Left lung (tissue), 10 donors: ENCODE measurements around the gene KMT2C. TPM values are rescaled to one million over a fixed set of nuclear protein-coding genes. Genes with fewer than 3 reads are reported as not detected.
A peak's percentile ranks its signal among the peaks of the same experiment; 100 is the strongest.
"Not testable (repeated sequence)": the region's sequence is repeated elsewhere in the genome, so short reads cannot be mapped to it uniquely, and the experiment has no call there.

Experiments used
- ATAC-seq: fragments of 200-7000 bp; cut with Tn5 transposase; one replicate; pipeline ENCODE4 v1.9.1; 2020; ENCODE audit warnings: moderate library complexity
- DNase-seq, 4 donors: peaks; one replicate each; pipeline ENCODE4 v3.0.0-alpha.2; 2013 to 2020
- H3K27ac ChIP-seq, 2 donors: fragments of 200-600 bp; sonication (generic) in 1 of 2; one replicate each; pipeline versions ENCODE4 v1.5.0 to v1.8.0; 2020 to 2021
- H3K27me3 ChIP-seq, 2 donors: fragments of 200-600 bp; sonication (generic) in 1 of 2; one replicate each; pipeline versions ENCODE4 v1.5.0 to v1.8.0; 2020 to 2021
- H3K36me3 ChIP-seq, 2 donors: fragments of 200-600 bp; sonication (generic) in 1 of 2; one replicate each; pipeline versions ENCODE4 v1.5.0 to v1.8.0; 2020 to 2021
- H3K4me1 ChIP-seq, 2 donors: fragments of 200-600 bp; one replicate each; pipeline ENCODE4 v1.8.0; 2021
- H3K4me3 ChIP-seq, 2 donors: fragments of 200-600 bp; sonication (generic) in 1 of 2; one replicate each; pipeline versions ENCODE4 v1.5.0 to v1.8.0; 2020 to 2021; ENCODE audit warnings: mild to moderate bottlenecking in 1 of 2
- H3K9me3 ChIP-seq, 2 donors: fragments of 200-600 bp; sonication (generic) in 1 of 2; one replicate each; pipeline versions ENCODE4 v1.5.0 to v1.8.0; 2020 to 2021
- intact Hi-C, 2 donors: fragments of 100-400 bp; cut with DNase I; formaldehyde crosslinking; loops; one replicate each; pipeline versions ENCODE4 v1.11.2 to v1.14.2; 2022
- polyA plus RNA-seq, 6 donors: library from polyadenylated mRNA; unstranded; fragments of 120-200 nt; gene quantifications; one replicate each; pipeline ENCODE4 v1.2.1, GENCODE V29; 2013; ENCODE audit not compliant: insufficient read length in 6 of 6
- total RNA-seq, 2 donors: library from RNA; stranded (reverse); fragmentation: NEBNext Ultra II Directional; extraction: Animal tissue kit (Norgen Biotek cat#: 25700); gene quantifications; one replicate each; pipeline ENCODE4 v1.2.1, GENCODE V29; 2021
- TF ChIP-seq, protein P1 (sequence below), 2 donors: fragments of 200-600 bp; sonication (generic) in 1 of 2; IDR thresholded peaks; one replicate each; pipeline versions ENCODE4 v1.5.0 to v1.8.0; 2021; ENCODE audit warnings: antibody characterized with exemption in 2 of 2
- donor health status: DM: no; HTN: yes; CAD: no.
- donor health status: DM: no; HTN: no; CAD: no.

KMT2C gene
- total and polyA plus RNA-seq, 8 donors: 36.4 to 91.4 (median 42.1) TPM

DNA sequence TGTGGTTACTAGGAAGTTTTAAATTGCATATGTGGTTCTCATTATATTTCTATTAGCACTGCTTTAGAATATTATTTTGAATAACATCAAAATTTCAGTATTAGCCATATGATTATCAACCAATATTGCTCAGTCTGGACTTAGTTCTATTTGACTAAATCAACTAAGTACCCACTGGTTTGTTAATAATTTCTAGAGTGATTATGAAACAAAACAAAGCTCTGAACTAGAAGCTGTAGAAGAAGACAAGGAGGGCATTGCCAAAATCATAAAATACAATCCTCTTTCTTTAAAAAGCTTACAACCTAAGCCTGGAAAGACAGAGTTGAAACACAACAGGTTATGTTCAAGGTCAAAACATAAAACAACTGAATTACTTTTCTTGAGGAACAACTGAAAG lies 204.7 kb downstream of the KMT2C start:
- ATAC-seq: no peak
- TF ChIP-seq, protein P1, sequence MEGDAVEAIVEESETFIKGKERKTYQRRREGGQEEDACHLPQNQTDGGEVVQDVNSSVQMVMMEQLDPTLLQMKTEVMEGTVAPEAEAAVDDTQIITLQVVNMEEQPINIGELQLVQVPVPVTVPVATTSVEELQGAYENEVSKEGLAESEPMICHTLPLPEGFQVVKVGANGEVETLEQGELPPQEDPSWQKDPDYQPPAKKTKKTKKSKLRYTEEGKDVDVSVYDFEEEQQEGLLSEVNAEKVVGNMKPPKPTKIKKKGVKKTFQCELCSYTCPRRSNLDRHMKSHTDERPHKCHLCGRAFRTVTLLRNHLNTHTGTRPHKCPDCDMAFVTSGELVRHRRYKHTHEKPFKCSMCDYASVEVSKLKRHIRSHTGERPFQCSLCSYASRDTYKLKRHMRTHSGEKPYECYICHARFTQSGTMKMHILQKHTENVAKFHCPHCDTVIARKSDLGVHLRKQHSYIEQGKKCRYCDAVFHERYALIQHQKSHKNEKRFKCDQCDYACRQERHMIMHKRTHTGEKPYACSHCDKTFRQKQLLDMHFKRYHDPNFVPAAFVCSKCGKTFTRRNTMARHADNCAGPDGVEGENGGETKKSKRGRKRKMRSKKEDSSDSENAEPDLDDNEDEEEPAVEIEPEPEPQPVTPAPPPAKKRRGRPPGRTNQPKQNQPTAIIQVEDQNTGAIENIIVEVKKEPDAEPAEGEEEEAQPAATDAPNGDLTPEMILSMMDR (IDR thresholded peaks at IDR 0.05): no peak
- H3K36me3 ChIP-seq: peaks cover 0 to 36% of the 10 kb centered on the region in 2 donors

DNA sequence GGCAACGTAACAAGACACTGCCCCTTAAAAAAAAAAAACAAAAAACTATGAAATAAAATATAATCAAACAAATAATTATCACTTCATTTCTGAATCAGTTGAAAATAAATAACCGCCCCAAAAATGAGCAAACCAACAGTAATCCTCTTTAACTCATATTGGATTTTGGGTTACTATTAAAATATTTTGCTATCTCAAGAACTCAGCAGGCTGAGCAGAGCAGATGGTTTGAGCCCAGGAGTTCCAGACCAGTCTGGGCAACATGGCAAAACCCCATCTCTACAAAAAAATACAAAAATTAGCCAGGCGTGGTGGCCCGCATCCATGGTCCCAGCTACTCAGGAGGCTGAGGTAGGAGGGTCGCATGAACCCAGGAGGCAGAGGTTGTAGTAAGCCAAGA lies 216.2 kb downstream of the KMT2C start:
- H3K4me3 ChIP-seq, DNase-seq, H3K27ac ChIP-seq, H3K27me3 ChIP-seq, H3K9me3 ChIP-seq, ATAC-seq, H3K4me1 ChIP-seq, intact Hi-C loops: not testable (repeated sequence)
- peaks cover 4 to 70% of the 10 kb centered on the region in 2 donors for H3K36me3 ChIP-seq

More for the DNA sequence above, 204.7 kb downstream of the KMT2C start:
- no peaks in the 10 kb centered on the region for H3K9me3 ChIP-seq
- intact Hi-C loops: no loop called here
- DNase-seq: no peak
- H3K27ac ChIP-seq: no peak overlapping the region
- no peaks in the 10 kb centered on the region for H3K4me1 ChIP-seq
- no peaks in the 10 kb centered on the region for H3K27me3 ChIP-seq
- no peak overlapping the region for H3K4me3 ChIP-seq

DNA sequence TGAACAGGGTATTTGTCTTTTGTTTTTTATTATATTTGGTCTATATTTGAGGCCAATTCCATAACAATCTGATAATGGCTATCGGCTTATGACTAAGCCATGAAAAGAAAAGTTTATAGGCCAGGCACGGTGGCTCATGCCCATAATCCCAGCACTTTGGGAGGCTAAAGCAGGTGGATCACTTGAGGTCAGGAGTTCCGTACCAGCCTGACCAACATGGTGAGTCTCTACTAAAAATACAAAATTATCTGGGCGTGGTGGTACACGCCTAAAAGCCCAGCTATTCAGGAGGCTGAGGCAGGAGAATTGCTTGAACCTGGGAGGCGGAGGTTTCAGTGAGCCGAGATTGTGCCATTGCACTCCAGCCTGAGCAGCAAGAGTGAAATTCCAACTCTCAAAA lies 227.0 kb downstream of the KMT2C start:
- DNase-seq, H3K27me3 ChIP-seq, H3K4me3 ChIP-seq, intact Hi-C loops, H3K4me1 ChIP-seq, H3K9me3 ChIP-seq, H3K27ac ChIP-seq, ATAC-seq: not testable (repeated sequence)
- peaks cover 0 to 33% of the 10 kb centered on the region in 2 donors for H3K36me3 ChIP-seq

DNA sequence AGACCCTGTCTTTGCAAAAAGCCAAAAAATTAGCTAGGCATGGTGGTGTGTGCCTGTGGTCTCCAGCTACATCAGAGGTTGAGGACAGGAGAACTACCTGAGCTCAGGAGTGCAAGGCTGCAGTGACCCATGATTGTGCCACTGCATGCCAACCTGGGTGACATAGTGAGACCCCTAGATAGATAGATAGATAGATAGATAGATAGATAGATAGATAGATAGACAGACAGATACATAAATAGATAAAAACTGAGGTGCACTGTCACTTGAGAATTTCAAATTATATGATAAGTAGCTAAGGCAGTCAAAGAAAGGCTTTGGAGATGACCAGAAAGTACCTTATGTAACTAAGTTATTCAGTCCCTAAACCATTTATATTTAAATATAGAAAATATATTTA lies 231.4 kb downstream of the KMT2C start:
- intact Hi-C loops, H3K4me3 ChIP-seq, H3K4me1 ChIP-seq, H3K27ac ChIP-seq, H3K9me3 ChIP-seq, DNase-seq, ATAC-seq, H3K27me3 ChIP-seq: not testable (repeated sequence)
- H3K36me3 ChIP-seq: peaks cover 0 to 30% of the 10 kb centered on the region in 2 donors

DNA sequence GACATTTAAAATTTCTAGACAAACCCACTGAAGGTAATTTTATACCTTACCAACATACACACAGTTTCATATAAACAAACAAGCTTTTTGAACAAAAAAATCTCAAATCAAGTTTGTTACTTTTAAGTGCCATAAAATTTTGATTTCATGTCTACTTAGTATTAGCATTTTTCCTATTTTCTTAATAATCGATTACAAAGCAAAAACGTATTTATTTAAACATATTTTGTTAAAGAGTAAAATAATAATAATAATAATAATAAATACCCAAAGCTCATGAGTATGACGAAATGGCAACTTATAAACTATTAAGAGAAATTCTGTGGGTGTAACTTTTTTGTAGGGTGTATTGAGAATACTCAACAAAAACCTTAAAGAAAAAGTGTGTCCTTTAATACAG lies 232.7 kb downstream of the KMT2C start:
- H3K27ac ChIP-seq: no peak overlapping the region
- ATAC-seq (no peak), DNase-seq (no peak)
- H3K36me3 ChIP-seq: peaks cover 0 to 41% of the 10 kb centered on the region in 2 donors
- no peaks in the 10 kb centered on the region for H3K9me3 ChIP-seq
- no peaks in the 10 kb centered on the region for H3K27me3 ChIP-seq
- no peak overlapping the region for H3K4me3 ChIP-seq
- intact Hi-C loops: no loop called here
- H3K4me1 ChIP-seq: no peaks in the 10 kb centered on the region
- TF ChIP-seq, protein P1 (IDR thresholded peaks at IDR 0.05): no peak

DNA sequence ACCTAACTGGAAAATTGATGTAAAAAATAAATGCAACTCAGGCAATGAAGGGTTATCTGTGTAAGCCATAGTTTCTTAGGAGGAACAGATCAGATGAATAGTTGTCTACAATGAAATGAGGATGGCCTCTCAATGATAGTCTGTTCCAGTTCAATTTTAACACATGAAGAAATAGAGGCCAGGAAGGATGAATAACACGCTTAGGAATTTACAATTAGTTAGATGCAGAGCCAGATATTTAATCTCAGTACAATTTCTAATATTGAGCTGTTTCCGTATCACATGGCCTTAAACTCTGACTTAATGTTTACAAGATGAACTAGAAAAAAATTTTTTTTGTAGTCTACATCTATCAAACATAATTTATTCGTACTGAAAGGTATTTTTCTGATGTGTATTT lies 233.7 kb downstream of the KMT2C start:
- H3K4me3 ChIP-seq: no peak overlapping the region
- H3K27ac ChIP-seq: no peak overlapping the region
- H3K36me3 ChIP-seq: peaks cover 0 to 47% of the 10 kb centered on the region in 2 donors
- ATAC-seq (peak; percentile 29), DNase-seq (no peak)
- H3K27me3 ChIP-seq: no peaks in the 10 kb centered on the region
- H3K9me3 ChIP-seq: no peaks in the 10 kb centered on the region
- intact Hi-C loops: no loop called here
- H3K4me1 ChIP-seq: no peaks in the 10 kb centered on the region
- TF ChIP-seq, protein P1 (IDR thresholded peaks at IDR 0.05): no peak

DNA sequence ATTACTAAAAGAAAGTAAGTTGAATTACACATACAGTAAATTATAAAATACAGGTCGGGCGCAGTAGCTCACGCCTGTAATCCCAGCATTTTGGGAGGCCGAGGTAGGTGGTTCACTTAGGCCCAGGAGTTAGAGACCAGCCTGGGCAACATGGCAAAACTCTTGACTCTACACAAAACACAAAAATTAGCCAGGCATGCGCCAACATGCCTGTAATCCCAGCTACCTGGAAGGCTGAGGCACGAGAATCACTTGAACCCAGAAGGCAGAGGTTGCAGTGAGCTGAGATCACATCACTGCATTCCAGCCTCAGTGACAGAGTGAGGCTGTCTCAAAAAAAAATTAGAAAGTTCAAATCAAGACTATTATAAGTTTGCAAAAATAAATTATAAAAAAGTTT lies 235.4 kb downstream of the KMT2C start:
- H3K4me1 ChIP-seq: no peaks in the 10 kb centered on the region
- DNase-seq (no peak), ATAC-seq (no peak)
- no peaks in the 10 kb centered on the region for H3K9me3 ChIP-seq
- intact Hi-C loops: no loop called here
- H3K4me3 ChIP-seq: no peak overlapping the region
- no peaks in the 10 kb centered on the region for H3K27me3 ChIP-seq
- H3K36me3 ChIP-seq: peaks cover 0 to 53% of the 10 kb centered on the region in 2 donors
- H3K27ac ChIP-seq: no peak overlapping the region
- TF ChIP-seq, protein P1 (IDR thresholded peaks at IDR 0.05): no peak
